ENCODE results near the gene METTL16. TPM values are rescaled to one million over a fixed set of nuclear protein-coding genes. Genes with fewer than 3 reads are reported as not detected.

Gene METTL16
- total and polyA plus RNA-seq, 2 experiments from 2014 or later, result 40.1 to 80.8 TPM

DNA sequence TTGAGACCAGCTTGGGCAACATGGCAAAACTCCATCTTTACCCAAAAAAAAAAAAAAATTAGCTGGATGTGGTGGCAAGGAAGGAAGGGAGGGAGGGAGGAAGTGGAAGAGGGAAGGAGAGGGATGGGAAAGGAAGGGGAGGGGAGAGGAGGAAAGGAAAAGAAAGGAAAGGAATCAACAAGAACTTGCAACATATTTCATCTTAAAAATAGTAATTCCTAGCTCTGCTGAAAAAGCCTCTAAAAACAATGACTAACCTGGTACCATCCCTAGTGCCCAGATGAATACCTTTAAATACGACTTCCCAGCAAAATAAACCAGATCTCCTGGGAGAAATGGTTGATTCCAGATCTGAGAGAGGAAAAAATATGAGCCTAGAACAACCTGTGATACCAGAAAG, 83.8 kb downstream of the METTL16 start (continued):
- TF ChIP-seq, protein P1, sequence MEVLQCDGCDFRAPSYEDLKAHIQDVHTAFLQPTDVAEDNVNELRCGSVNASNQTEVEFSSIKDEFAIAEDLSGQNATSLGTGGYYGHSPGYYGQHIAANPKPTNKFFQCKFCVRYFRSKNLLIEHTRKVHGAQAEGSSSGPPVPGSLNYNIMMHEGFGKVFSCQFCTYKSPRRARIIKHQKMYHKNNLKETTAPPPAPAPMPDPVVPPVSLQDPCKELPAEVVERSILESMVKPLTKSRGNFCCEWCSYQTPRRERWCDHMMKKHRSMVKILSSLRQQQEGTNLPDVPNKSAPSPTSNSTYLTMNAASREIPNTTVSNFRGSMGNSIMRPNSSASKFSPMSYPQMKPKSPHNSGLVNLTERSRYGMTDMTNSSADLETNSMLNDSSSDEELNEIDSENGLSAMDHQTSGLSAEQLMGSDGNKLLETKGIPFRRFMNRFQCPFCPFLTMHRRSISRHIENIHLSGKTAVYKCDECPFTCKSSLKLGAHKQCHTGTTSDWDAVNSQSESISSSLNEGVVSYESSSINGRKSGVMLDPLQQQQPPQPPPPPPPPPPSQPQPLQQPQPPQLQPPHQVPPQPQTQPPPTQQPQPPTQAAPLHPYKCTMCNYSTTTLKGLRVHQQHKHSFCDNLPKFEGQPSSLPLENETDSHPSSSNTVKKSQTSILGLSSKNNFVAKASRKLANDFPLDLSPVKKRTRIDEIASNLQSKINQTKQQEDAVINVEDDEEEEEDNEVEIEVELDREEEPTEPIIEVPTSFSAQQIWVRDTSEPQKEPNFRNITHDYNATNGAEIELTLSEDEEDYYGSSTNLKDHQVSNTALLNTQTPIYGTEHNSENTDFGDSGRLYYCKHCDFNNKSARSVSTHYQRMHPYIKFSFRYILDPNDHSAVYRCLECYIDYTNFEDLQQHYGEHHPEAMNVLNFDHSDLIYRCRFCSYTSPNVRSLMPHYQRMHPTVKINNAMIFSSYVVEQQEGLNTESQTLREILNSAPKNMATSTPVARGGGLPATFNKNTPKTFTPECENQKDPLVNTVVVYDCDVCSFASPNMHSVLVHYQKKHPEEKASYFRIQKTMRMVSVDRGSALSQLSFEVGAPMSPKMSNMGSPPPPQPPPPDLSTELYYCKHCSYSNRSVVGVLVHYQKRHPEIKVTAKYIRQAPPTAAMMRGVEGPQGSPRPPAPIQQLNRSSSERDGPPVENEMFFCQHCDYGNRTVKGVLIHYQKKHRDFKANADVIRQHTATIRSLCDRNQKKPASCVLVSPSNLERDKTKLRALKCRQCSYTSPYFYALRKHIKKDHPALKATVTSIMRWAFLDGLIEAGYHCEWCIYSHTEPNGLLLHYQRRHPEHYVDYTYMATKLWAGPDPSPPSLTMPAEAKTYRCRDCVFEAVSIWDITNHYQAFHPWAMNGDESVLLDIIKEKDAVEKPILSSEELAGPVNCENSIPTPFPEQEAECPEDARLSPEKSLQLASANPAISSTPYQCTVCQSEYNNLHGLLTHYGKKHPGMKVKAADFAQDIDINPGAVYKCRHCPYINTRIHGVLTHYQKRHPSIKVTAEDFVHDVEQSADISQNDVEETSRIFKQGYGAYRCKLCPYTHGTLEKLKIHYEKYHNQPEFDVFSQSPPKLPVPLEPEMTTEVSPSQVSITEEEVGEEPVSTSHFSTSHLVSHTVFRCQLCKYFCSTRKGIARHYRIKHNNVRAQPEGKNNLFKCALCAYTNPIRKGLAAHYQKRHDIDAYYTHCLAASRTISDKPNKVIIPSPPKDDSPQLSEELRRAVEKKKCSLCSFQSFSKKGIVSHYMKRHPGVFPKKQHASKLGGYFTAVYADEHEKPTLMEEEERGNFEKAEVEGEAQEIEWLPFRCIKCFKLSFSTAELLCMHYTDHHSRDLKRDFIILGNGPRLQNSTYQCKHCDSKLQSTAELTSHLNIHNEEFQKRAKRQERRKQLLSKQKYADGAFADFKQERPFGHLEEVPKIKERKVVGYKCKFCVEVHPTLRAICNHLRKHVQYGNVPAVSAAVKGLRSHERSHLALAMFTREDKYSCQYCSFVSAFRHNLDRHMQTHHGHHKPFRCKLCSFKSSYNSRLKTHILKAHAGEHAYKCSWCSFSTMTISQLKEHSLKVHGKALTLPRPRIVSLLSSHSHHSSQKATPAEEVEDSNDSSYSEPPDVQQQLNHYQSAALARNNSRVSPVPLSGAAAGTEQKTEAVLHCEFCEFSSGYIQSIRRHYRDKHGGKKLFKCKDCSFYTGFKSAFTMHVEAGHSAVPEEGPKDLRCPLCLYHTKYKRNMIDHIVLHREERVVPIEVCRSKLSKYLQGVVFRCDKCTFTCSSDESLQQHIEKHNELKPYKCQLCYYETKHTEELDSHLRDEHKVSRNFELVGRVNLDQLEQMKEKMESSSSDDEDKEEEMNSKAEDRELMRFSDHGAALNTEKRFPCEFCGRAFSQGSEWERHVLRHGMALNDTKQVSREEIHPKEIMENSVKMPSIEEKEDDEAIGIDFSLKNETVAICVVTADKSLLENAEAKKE (CRISPR knock-in tag; IDR thresholded peaks at IDR 0.05), result no peak
- TF ChIP-seq POLR2AphosphoS5 (IDR thresholded peaks at IDR 0.05; ENCODE audit: low read depth) (no peak), CREB1 (CRISPR knock-in tag; IDR thresholded peaks at IDR 0.05; ENCODE audit: low read depth) (no peak), EZH2 (IDR thresholded peaks at IDR 0.05; ENCODE audit: low read depth, unreplicated experiment) (no peak)
- TF ChIP-seq, protein P2, sequence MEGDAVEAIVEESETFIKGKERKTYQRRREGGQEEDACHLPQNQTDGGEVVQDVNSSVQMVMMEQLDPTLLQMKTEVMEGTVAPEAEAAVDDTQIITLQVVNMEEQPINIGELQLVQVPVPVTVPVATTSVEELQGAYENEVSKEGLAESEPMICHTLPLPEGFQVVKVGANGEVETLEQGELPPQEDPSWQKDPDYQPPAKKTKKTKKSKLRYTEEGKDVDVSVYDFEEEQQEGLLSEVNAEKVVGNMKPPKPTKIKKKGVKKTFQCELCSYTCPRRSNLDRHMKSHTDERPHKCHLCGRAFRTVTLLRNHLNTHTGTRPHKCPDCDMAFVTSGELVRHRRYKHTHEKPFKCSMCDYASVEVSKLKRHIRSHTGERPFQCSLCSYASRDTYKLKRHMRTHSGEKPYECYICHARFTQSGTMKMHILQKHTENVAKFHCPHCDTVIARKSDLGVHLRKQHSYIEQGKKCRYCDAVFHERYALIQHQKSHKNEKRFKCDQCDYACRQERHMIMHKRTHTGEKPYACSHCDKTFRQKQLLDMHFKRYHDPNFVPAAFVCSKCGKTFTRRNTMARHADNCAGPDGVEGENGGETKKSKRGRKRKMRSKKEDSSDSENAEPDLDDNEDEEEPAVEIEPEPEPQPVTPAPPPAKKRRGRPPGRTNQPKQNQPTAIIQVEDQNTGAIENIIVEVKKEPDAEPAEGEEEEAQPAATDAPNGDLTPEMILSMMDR (conservative IDR thresholded peaks at IDR 0.05; ENCODE audit: low read depth in 2 of 2), result no peak

DNA sequence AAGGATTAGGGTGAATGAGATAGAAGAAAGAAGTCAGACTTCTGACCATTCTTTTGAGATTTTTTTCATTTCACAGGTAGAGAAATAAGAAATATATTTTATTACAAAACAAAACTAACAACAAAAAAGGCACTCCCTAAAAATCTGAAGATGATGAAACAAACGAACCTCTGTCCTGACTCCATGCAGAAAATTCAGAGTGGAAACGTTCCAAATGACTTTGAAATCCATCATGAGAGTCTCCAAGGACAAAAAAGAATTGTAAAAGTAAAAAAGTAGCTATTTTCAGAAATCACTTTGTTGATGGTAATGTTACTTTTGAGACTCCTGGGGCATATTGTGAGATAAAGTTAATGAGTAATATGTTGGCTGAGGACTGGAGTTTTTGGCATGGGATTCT, 84.5 kb downstream of the METTL16 start:
- H3K4me1 Mint-ChIP-seq, result no peaks in the 10 kb centered on the region; the same call in 2 of the 3 replicates
- DNase-seq (ENCODE audit: low spot score) (no peak), ATAC-seq (no peak)
- no peaks in the 10 kb centered on the region; the same call in 1 of the 2 replicates for H3K36me3 ChIP-seq (ENCODE audit: insufficient read depth)
- H4K20me1 ChIP-seq (replicated peaks; ENCODE audit: insufficient read depth), result 0 out of 2 replicates have a peak, but pooled peaks cover 12% of the 10 kb centered on the region
- H2AFZ ChIP-seq, result no peak overlapping the region
- H3K27ac Mint-ChIP-seq, result no peak overlapping the region
- H3K79me2 ChIP-seq (replicated peaks; ENCODE audit: insufficient read depth), result peaks cover 13% of the 10 kb centered on the region
- H3K9me3 Mint-ChIP-seq, result no peaks in the 10 kb centered on the region
- H3K4me1 ChIP-seq (ENCODE audit: insufficient read depth), result no peaks in the 10 kb centered on the region
- H3K27me3 Mint-ChIP-seq (ENCODE audit: insufficient read depth, low read depth, poor library complexity), result no peaks in the 10 kb centered on the region
- no peak overlapping the region for H3K4me2 ChIP-seq
- H3K9me2 ChIP-seq (ENCODE audit: insufficient read depth), result no peaks in the 10 kb centered on the region
- H3K4me3 ChIP-seq, result no peak overlapping the region
- H3F3A ChIP-seq (replicated peaks; ENCODE audit: low read depth), result no peaks in the 10 kb centered on the region
- no peak overlapping the region for H3K27ac ChIP-seq (ENCODE audit: low read depth)
- H3K4me3 Mint-ChIP-seq, result no peak overlapping the region
- peaks cover 21% of the 10 kb centered on the region for H3K36me3 Mint-ChIP-seq (ENCODE audit: low read depth)
- no peaks in the 10 kb centered on the region for H3K27me3 ChIP-seq (ENCODE audit: insufficient read depth)
- TF ChIP-seq POLR2AphosphoS5 (IDR thresholded peaks at IDR 0.05; ENCODE audit: low read depth), result no peak
- no peak for TF ChIP-seq EZH2 (IDR thresholded peaks at IDR 0.05; ENCODE audit: low read depth, unreplicated experiment)
- TF ChIP-seq CREB1 (CRISPR knock-in tag; IDR thresholded peaks at IDR 0.05; ENCODE audit: low read depth), result no peak
- no peak for TF ChIP-seq ZNF114 (CRISPR knock-in tag; IDR thresholded peaks at IDR 0.05)
- TF ChIP-seq NANOG (IDR thresholded peaks at IDR 0.05; ENCODE audit: borderline replicate concordance), result no peak
- TF ChIP-seq, protein P1 (CRISPR knock-in tag; IDR thresholded peaks at IDR 0.05), result no peak
- no peak for TF ChIP-seq JUNB (IDR thresholded peaks at IDR 0.05; ENCODE audit: unreplicated experiment)

All from GM23338 (cell line).